ENCODE results near the gene SATB1. TPM values are rescaled to one million over a fixed set of nuclear protein-coding genes. Genes with fewer than 3 reads are reported as not detected.

The SATB1 gene
- total and polyA plus RNA-seq, 2 of the 8 experiments (the other 6 are each of a cell fraction or from before 2014, with no cell fraction given), result 18.8 to 28.0 TPM

DNA sequence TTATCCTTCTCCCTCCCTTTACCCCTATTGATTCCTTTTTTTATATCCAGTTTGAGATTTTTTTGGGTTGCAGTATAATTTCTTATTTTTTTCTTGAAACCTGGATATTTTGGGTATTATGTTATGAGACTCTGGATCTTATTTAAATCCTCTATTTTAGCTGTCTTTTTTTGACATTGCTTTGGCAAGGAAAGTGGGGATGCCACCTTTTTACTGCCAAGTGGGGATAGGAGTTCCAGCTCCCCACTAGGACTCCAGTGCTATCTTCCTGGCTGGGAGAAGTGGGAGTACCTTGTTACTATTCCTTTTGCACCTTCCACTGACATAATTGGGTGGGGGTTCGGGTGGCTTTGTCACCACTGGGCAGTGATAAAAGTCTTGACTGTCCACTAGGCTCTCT lies 87.9 kb downstream of the SATB1 start:
- Histone ChIP-seq H3K27ac (ENCODE audit: low read depth, low read length) (no peak overlapping the region), H4K5ac (ENCODE audit: insufficient read length, low read depth, low read length) (no peak overlapping the region), H3K9me3 (ENCODE audit: insufficient read depth in 2 of 2, low read depth in 1 of 2, low read length in 1 of 2) (no peaks in the 10 kb centered on the region), H3K9ac (replicated peaks in 1 of 4; ENCODE audit: extremely low read depth in 1 of 4, low read depth in 3 of 4, low read length in 3 of 4) (no peak overlapping the region), H4K91ac (replicated peaks; ENCODE audit: insufficient read length, low read length) (no peak overlapping the region), H3K56ac (replicated peaks; ENCODE audit: insufficient read length, low read depth, low read length) (no peak overlapping the region), H3K27me3 (replicated peaks in 1 of 4; ENCODE audit: control insufficient read depth in 3 of 4, extremely low read depth in 1 of 4, insufficient read depth in 3 of 4, low read length in 3 of 4) (no peaks in the 10 kb centered on the region), H2BK120ac (replicated peaks; ENCODE audit: low read depth, low read length) (no peak overlapping the region), H4K8ac (ENCODE audit: extremely low read depth, insufficient read depth, low read length) (no peak overlapping the region), H3K79me1 (ENCODE audit: low read depth, low read length) (no peaks in the 10 kb centered on the region), H3K18ac (ENCODE audit: extremely low read depth, low read length) (no peak overlapping the region), H2BK20ac (ENCODE audit: low read length) (no peak overlapping the region), H3K4me1 (replicated peaks in 1 of 4; ENCODE audit: control insufficient read depth in 3 of 4, insufficient read depth in 4 of 4, low read length in 3 of 4) (peaks cover 0 to 3% (median 1%) of the 10 kb centered on the region in 4 experiments; a peak in 1 of 7 replicates), H2AFZ (ENCODE audit: low read length) (no peak overlapping the region), H3K23me2 (ENCODE audit: low read depth, low read length) (no peaks in the 10 kb centered on the region; the same call in 1 of the 2 replicates), H3K4me2 (ENCODE audit: insufficient read depth in 1 of 2, low read depth in 2 of 2, low read length in 2 of 2) (no peak overlapping the region), H2BK5ac (ENCODE audit: low read depth, low read length) (no peak overlapping the region), H2BK15ac (ENCODE audit: low read length) (no peak overlapping the region), H2AK5ac (ENCODE audit: low read depth, low read length) (no peak overlapping the region), H3K79me2 (ENCODE audit: control insufficient read depth in 1 of 2, insufficient read depth in 2 of 2, low read length in 2 of 2) (no peaks in the 10 kb centered on the region), H2BK12ac (ENCODE audit: low read depth, low read length) (no peak overlapping the region), H3K4me3 (ENCODE audit: extremely low read depth in 1 of 4, insufficient read depth in 2 of 4, low read depth in 3 of 4, low read length in 4 of 4) (no peak overlapping the region), H3K36me3 (ENCODE audit: control insufficient read depth in 2 of 4, insufficient read depth in 4 of 4, low read length in 3 of 4) (no peaks in the 10 kb centered on the region; a peak in 1 of 8 replicates), H3K4ac (replicated peaks; ENCODE audit: insufficient read length, low read depth, low read length) (no peak overlapping the region), H4K20me1 (replicated peaks in 1 of 2; ENCODE audit: control insufficient read depth in 1 of 2, insufficient read depth in 2 of 2, low read length in 2 of 2) (no peaks in the 10 kb centered on the region), H3K14ac (ENCODE audit: insufficient read length) (no peak overlapping the region), H3K23ac (ENCODE audit: insufficient read length) (no peak overlapping the region)
- no peak for TF ChIP-seq BCL11A (IDR thresholded peaks at IDR 0.05; ENCODE audit: low read depth in 2 of 2, low read length in 2 of 2)
- TF ChIP-seq TCF12 (IDR thresholded peaks at IDR 0.05; ENCODE audit: low read depth, low read length), result no peak
- no peak for TF ChIP-seq TAF1 (IDR thresholded peaks at IDR 0.05; ENCODE audit: low read depth, low read length)
- no peak for TF ChIP-seq RBBP5 (IDR thresholded peaks at IDR 0.05; ENCODE audit: borderline replicate concordance, low read depth, low read length)
- DNase-seq (ENCODE audit: low read depth in 1 of 2, low spot score in 2 of 2), result no peak
- no peak for FAIRE-seq
- POLR2A ChIA-PET (ENCODE audit: partially characterized antibody), result interaction anchor here (0.7 kb wide), 1 partner anchor 160 kb away, joined by 3 read pairs; no protein-coding TSS in a partner anchor
- 94% methylated on average over 1 of the region's 1 CpG; no CpG with 5 or more reads in 1 of the 2 experiments for WGBS, 2 experiments (ENCODE audit: extremely low coverage in 1 of 2, insufficient coverage in 1 of 2, insufficient read length in 1 of 2, insufficient replicate concordance in 2 of 2, low coverage in 1 of 2, low lambda C conversion rate in 2 of 2, missing lambda C conversion rate in 1 of 2)
- CTCF ChIA-PET (ENCODE audit: partially characterized antibody), result no interaction called here

All from H1 (cell line).